ENCODE measurements around the gene KRTAP10-4. TPM values are rescaled to one million over a fixed set of nuclear protein-coding genes. Genes with fewer than 3 reads are reported as not detected.

Gene KRTAP10-4
- total and polyA plus RNA-seq, 2 experiments from 2014 or later, result not detected

- H3K27me3 Mint-ChIP-seq (ENCODE audit: insufficient read depth, low read depth, poor library complexity), result peaks cover 8% of the 10 kb centered on the region
- no peak overlapping the region for H3K4me3 ChIP-seq
- no peak for ATAC-seq
- no peak overlapping the region for H2AFZ ChIP-seq
- H3K27me3 ChIP-seq (ENCODE audit: insufficient read depth), result no peaks in the 10 kb centered on the region
- peaks cover 43% of the 10 kb centered on the region for H3K9me3 Mint-ChIP-seq
- H3K27ac ChIP-seq (ENCODE audit: low read depth), result no peak overlapping the region
- no peaks in the 10 kb centered on the region for H3F3A ChIP-seq (replicated peaks; ENCODE audit: low read depth)
- no peak overlapping the region; the same call in 1 of the 2 replicates for H3K27ac Mint-ChIP-seq
- no peaks in the 10 kb centered on the region for H3K79me2 ChIP-seq (replicated peaks; ENCODE audit: insufficient read depth)
- H3K4me1 ChIP-seq (ENCODE audit: insufficient read depth), result no peaks in the 10 kb centered on the region
- no peak overlapping the region for H3K4me3 Mint-ChIP-seq
- TF ChIP-seq ZNF114 (CRISPR knock-in tag; IDR thresholded peaks at IDR 0.05) (no peak), EZH2phosphoT487 (IDR thresholded peaks at IDR 0.05; ENCODE audit: unreplicated experiment) (no peak), STAT1 (IDR thresholded peaks at IDR 0.05; ENCODE audit: unreplicated experiment) (no peak), EZH2 (IDR thresholded peaks at IDR 0.05; ENCODE audit: low read depth, unreplicated experiment) (no peak), ZNF331 (CRISPR knock-in tag; IDR thresholded peaks at IDR 0.05; ENCODE audit: low read depth) (no peak), CREB1 (CRISPR knock-in tag; IDR thresholded peaks at IDR 0.05; ENCODE audit: low read depth) (no peak), NANOG (IDR thresholded peaks at IDR 0.05; ENCODE audit: borderline replicate concordance) (no peak), JUNB (IDR thresholded peaks at IDR 0.05; ENCODE audit: unreplicated experiment) (no peak)
- TF ChIP-seq, protein P1, sequence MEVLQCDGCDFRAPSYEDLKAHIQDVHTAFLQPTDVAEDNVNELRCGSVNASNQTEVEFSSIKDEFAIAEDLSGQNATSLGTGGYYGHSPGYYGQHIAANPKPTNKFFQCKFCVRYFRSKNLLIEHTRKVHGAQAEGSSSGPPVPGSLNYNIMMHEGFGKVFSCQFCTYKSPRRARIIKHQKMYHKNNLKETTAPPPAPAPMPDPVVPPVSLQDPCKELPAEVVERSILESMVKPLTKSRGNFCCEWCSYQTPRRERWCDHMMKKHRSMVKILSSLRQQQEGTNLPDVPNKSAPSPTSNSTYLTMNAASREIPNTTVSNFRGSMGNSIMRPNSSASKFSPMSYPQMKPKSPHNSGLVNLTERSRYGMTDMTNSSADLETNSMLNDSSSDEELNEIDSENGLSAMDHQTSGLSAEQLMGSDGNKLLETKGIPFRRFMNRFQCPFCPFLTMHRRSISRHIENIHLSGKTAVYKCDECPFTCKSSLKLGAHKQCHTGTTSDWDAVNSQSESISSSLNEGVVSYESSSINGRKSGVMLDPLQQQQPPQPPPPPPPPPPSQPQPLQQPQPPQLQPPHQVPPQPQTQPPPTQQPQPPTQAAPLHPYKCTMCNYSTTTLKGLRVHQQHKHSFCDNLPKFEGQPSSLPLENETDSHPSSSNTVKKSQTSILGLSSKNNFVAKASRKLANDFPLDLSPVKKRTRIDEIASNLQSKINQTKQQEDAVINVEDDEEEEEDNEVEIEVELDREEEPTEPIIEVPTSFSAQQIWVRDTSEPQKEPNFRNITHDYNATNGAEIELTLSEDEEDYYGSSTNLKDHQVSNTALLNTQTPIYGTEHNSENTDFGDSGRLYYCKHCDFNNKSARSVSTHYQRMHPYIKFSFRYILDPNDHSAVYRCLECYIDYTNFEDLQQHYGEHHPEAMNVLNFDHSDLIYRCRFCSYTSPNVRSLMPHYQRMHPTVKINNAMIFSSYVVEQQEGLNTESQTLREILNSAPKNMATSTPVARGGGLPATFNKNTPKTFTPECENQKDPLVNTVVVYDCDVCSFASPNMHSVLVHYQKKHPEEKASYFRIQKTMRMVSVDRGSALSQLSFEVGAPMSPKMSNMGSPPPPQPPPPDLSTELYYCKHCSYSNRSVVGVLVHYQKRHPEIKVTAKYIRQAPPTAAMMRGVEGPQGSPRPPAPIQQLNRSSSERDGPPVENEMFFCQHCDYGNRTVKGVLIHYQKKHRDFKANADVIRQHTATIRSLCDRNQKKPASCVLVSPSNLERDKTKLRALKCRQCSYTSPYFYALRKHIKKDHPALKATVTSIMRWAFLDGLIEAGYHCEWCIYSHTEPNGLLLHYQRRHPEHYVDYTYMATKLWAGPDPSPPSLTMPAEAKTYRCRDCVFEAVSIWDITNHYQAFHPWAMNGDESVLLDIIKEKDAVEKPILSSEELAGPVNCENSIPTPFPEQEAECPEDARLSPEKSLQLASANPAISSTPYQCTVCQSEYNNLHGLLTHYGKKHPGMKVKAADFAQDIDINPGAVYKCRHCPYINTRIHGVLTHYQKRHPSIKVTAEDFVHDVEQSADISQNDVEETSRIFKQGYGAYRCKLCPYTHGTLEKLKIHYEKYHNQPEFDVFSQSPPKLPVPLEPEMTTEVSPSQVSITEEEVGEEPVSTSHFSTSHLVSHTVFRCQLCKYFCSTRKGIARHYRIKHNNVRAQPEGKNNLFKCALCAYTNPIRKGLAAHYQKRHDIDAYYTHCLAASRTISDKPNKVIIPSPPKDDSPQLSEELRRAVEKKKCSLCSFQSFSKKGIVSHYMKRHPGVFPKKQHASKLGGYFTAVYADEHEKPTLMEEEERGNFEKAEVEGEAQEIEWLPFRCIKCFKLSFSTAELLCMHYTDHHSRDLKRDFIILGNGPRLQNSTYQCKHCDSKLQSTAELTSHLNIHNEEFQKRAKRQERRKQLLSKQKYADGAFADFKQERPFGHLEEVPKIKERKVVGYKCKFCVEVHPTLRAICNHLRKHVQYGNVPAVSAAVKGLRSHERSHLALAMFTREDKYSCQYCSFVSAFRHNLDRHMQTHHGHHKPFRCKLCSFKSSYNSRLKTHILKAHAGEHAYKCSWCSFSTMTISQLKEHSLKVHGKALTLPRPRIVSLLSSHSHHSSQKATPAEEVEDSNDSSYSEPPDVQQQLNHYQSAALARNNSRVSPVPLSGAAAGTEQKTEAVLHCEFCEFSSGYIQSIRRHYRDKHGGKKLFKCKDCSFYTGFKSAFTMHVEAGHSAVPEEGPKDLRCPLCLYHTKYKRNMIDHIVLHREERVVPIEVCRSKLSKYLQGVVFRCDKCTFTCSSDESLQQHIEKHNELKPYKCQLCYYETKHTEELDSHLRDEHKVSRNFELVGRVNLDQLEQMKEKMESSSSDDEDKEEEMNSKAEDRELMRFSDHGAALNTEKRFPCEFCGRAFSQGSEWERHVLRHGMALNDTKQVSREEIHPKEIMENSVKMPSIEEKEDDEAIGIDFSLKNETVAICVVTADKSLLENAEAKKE (CRISPR knock-in tag; IDR thresholded peaks at IDR 0.05), result no peak
- TF ChIP-seq, protein P2, sequence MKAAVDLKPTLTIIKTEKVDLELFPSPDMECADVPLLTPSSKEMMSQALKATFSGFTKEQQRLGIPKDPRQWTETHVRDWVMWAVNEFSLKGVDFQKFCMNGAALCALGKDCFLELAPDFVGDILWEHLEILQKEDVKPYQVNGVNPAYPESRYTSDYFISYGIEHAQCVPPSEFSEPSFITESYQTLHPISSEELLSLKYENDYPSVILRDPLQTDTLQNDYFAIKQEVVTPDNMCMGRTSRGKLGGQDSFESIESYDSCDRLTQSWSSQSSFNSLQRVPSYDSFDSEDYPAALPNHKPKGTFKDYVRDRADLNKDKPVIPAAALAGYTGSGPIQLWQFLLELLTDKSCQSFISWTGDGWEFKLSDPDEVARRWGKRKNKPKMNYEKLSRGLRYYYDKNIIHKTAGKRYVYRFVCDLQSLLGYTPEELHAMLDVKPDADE (IDR thresholded peaks at IDR 0.05), result no peak
- peaks cover 19% of the 10 kb centered on the region for H3K4me1 Mint-ChIP-seq
- H3K36me3 ChIP-seq (ENCODE audit: insufficient read depth), result 0 out of 2 replicates have a peak, but pooled peaks cover 4% of the 10 kb centered on the region
- H4K20me1 ChIP-seq (replicated peaks; ENCODE audit: insufficient read depth), result no peaks in the 10 kb centered on the region
- DNase-seq (ENCODE audit: low spot score), result no peak
- no peak overlapping the region for H3K4me2 ChIP-seq
- peaks cover 20% of the 10 kb centered on the region for H3K36me3 Mint-ChIP-seq (ENCODE audit: low read depth)
- H3K9me2 ChIP-seq (ENCODE audit: insufficient read depth), result no peaks in the 10 kb centered on the region
Observed at GRCh38 chr21:44613386-44614155, 40.0 kb downstream of the KRTAP10-4 start.

Data from GM23338 (cell line).